Measurements from ENCODE around the gene SCUBE1. TPM values are rescaled to one million over a fixed set of nuclear protein-coding genes. Genes with fewer than 3 reads are reported as not detected.

Gene SCUBE1
- total RNA-seq, 1 experiment from 2014 or later = 3.9 TPM

GRCh38 chr22:43249789-43250471, 93.2 kb downstream of the SCUBE1 start:
- Histone ChIP-seq H4K20me1 (ENCODE audit: insufficient read depth) (no peaks in the 10 kb centered on the region), H3K9me3 (ENCODE audit: control insufficient read depth in 1 of 2, insufficient read depth in 1 of 2, low read depth in 1 of 2, low read length in 2 of 2) (no peaks in the 10 kb centered on the region), H3K79me2 (ENCODE audit: insufficient read depth, low read length) (no peaks in the 10 kb centered on the region), H3K4me2 (ENCODE audit: low read length) (no peak overlapping the region), H3K9ac (ENCODE audit: low read length) (no peak overlapping the region), H3K36me3 (ENCODE audit: control insufficient read depth in 1 of 2, insufficient read depth in 2 of 2, low read length in 2 of 2) (no peaks in the 10 kb centered on the region), H2AFZ (ENCODE audit: low read depth, low read length, poor library complexity, severe bottlenecking) (no peak overlapping the region), H3K4me1 (ENCODE audit: control insufficient read depth in 1 of 2, insufficient read depth in 2 of 2, low read length in 2 of 2) (peaks cover 3 to 17% of the 10 kb centered on the region in 2 experiments; a peak in 3 of 4 replicates), H3K27ac (ENCODE audit: low read depth, low read length) (no peak overlapping the region), H3K9me2 (ENCODE audit: insufficient read depth) (no peaks in the 10 kb centered on the region), H3K27me3 (ENCODE audit: insufficient read depth, low read length) (no peaks in the 10 kb centered on the region), H3K4me3 (replicated peaks in 1 of 2; ENCODE audit: low read depth in 1 of 2, low read length in 2 of 2) (no peak overlapping the region)
- TF ChIP-seq SIN3A (IDR thresholded peaks at IDR 0.05; ENCODE audit: low read depth) (no peak), EZH2phosphoT487 (IDR thresholded peaks at IDR 0.05; ENCODE audit: borderline replicate concordance) (no peak), CEBPB (IDR thresholded peaks at IDR 0.05; ENCODE audit: low read depth) (no peak), EGR1 (IDR thresholded peaks at IDR 0.05; ENCODE audit: low read depth) (no peak), ZBTB33 (IDR thresholded peaks at IDR 0.05; ENCODE audit: extremely low read depth, insufficient replicate concordance, low read length) (no peak), MAX (IDR thresholded peaks at IDR 0.05) (no peak)
- no peak for DNase-seq (ENCODE audit: low read depth, low spot score)
- ATAC-seq = no peak
- POLR2A ChIA-PET = no interaction called here
- no TSS peak for BruUV-seq (replicated peaks)
- CTCF ChIA-PET = no interaction called here
- intact Hi-C loops (cut with micrococcal nuclease) = no loop called here
- RAD21 ChIA-PET (ENCODE audit: low non-redundant PET in 1 of 2, low total read pairs in 2 of 2, uncharacterized antibody in 2 of 2, unreplicated experiment in 2 of 2) = no interaction called here

All from HCT116 (cell line).